Erythroblast (primary cell): ENCODE measurements around the gene NOL4L.

Source experiments
- DNase-seq, 2 experiments: peaks; one replicate each; lab custom pipeline; 2025; lab: John Stamatoyannopoulos, UW
- GATA1 ChIP-seq: IDR thresholded peaks from 2 replicates; pipeline ENCODE4 v1.6.1; 2011; ENCODE audit warnings: low read depth, mild to moderate bottlenecking, control low read depth, low read length, moderate library complexity
- POLR2A ChIP-seq: IDR thresholded peaks from 2 replicates; pipeline ENCODE4 v1.6.1; 2011; ENCODE audit warnings: mild to moderate bottlenecking, low read length

NOL4L gene

DNA sequence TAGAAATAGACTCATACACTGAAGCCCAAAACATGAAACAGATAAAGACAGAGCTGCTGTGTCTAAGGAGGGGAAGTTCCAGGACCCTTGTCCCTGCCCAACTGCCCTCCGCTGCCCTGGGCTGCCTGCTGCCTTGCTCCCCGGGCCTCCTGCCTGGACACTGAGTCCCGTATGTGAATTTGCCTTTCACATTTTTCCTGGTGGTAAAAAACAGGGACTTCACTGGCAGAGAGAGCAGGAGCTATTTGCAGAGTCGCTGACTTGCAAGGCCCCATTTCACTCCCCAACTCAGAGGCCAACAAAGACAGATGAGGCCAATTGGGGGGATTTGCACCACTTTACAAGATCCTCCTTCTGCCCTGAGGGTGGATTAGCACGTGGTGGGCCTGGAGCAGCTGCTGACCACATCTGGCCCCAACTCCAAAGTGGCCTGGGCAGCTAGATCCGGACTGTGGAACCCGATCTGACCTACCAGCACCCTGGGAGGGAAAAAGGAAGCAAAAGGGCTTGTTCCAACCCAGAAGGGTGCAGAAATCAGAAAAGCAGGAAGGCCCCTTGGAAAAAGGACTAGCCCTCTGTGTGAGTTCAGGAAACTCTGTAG is 61.4 kb downstream of the NOL4L start:
- TF ChIP-seq GATA1, result no peak
- no peak for TF ChIP-seq POLR2A
- no peak for DNase-seq

DNA sequence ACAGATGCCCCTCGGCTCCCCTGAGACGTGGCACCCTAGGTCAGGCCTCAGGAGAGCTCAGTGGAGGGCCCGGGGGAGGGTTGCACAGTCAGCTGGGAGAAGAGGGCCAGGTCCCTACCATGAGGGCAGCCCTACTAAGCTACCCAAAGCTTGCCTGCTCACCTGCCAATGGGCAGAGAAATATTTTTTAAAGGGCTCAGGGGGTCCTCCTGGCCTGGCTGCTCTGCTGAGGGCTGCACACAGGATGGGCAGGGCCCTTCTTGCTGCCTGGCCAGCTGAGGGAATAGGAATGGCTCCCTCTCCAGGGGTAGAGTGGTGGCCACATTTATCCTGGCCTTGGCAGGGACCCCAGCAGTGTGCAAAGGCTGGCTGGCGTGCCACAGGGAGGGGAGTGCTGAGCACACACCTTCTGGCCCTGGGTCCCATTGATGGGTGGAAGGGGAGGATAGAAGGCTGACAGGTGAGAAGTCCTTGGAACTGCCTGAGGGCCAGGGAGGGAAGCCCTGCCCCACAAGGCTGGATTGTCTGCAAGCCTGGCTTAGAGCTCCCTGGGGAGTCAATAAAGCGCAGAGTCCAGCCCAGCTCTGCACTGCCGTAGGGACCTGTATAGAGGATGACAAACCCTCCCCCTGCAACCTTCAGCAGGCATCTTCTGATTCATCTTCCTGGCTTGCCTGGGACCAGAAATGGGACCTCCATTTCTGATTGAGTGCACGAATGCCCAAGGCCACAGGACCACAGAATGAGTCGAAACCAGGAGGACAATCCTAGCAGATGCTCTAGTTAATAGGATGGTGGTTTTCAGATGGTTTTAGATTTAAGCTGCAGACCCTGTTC is 62.1 kb downstream of the NOL4L start:
- no peak for DNase-seq
- TF ChIP-seq GATA1, result no peak
- no peak for TF ChIP-seq POLR2A

DNA sequence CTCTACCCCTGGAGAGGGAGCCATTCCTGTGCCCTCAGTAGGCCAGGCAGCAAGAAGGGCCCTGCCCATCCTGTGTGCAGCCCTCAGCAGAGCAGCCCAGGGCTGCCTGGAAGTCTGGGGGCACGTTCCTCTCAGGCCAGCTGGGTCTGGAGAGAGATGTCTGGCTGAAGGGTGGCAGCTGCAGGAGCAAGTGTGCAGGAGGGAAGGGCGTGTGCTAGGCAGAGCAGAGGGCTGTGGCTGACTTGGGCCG is 62.7 kb downstream of the NOL4L start:
- DNase-seq, result no peak
- TF ChIP-seq GATA1, result no peak
- no peak for TF ChIP-seq POLR2A

DNA sequence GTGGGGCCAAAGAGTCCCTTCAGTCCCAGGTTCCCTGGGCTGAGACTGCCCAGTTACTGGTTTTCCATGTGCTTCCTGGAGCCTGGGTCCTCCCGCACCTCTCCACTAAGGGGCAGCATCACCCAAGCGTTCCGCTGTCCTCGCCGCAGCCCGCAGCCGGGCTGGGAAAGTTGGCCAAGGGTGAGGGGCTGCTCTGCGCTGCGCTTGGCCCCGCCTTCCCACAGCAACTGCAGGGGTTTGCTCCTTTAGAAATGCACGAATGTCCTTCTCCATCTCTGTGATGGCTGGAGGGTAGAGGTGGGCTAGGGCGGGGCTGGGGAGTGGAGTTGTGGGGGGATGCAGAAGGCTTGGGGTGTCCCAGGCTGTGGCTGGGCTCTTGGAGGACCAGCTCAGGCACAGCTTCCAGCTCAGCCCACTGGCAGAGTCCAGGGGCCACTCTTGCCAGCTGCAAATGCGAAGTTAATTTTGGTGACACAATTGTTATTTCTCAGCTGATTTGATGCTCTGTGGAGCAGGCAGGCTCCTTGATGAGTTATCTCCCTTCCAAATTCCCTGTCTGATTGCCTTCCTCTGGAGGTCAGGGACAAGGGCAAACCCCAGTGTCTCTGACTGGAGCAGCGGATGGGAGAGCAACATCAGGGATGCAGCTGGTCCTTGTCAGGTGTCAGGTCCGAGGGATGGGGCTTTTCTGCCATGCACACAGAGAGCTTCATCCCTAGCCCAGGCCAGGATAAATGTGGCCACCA is 63.2 kb downstream of the NOL4L start:
- TF ChIP-seq GATA1, result no peak
- TF ChIP-seq POLR2A, result no peak
- DNase-seq, result peak; percentile 62 to 77

DNA sequence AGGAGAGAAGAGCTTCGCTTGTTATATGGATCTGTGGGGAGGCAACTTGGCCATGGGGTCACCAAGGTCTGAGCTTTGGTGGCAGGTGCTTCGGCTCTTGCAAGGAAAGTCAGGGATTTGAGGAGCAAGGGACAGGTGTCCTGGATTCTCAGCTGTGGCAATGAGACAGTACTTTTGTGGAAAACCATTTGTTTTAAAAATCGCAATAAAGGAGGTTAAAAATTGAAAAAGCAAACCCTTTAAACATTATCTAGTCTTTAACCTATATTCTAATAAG is 64.3 kb downstream of the NOL4L start:
- TF ChIP-seq POLR2A (no peak), GATA1 (no peak)
- no peak for DNase-seq

DNA sequence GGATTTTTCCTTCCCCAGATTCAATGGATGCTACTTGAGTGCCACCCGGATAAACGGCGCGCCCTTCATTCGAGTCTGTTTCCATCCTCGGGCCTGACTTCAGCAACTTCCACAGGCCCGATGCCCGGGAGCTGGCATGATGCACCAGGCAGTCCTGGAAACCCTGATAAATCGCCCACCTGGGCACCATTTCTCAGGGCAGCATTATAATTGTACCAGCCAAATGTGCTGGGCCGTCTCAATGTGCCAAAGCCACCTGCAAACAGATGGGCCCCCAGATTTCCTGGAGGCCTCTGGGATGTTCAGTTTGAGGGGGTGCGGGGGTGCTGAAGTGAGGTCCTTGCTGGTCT is 65.8 kb downstream of the NOL4L start:
- no peak for TF ChIP-seq GATA1
- no peak for TF ChIP-seq POLR2A
- no peak for DNase-seq

DNA sequence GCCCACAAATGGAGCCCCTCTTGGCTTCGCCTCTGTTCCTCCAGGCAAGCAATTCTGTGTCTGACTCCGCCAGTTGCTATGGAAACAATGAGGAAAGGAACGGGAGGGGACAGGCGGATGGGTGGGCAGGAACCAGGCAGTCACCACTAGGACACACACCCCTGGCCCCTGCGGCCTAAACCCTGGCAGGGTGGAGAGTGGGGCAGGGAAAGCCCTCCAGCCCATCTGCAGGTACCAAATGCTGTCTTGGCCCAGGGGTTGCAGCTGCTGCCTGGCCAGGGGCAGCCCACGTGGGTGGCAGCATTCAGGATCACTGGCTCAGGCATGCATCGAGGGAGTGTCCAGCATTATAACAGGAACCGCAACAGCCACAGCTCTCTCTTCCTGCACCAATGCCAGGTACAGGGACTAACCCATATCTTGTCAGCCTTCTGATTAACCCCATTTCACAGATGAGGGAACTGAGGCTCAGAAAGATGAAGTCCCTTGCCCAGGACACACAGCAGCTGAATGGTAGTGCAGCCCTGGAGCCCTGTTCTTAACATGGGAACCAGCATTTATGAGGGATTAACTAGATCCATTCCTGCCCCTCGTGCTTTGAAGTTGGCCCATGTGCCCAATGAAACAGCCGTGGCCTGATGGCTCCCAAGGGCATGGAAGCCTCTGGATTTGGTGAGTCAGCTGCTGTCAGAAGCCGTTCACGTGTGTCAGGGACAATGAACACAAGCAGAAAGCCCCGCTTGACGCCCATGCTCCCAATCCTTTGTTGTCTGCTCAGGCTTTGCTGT is 66.3 kb downstream of the NOL4L start:
- TF ChIP-seq POLR2A (no peak), GATA1 (no peak)
- DNase-seq, result no peak

DNA sequence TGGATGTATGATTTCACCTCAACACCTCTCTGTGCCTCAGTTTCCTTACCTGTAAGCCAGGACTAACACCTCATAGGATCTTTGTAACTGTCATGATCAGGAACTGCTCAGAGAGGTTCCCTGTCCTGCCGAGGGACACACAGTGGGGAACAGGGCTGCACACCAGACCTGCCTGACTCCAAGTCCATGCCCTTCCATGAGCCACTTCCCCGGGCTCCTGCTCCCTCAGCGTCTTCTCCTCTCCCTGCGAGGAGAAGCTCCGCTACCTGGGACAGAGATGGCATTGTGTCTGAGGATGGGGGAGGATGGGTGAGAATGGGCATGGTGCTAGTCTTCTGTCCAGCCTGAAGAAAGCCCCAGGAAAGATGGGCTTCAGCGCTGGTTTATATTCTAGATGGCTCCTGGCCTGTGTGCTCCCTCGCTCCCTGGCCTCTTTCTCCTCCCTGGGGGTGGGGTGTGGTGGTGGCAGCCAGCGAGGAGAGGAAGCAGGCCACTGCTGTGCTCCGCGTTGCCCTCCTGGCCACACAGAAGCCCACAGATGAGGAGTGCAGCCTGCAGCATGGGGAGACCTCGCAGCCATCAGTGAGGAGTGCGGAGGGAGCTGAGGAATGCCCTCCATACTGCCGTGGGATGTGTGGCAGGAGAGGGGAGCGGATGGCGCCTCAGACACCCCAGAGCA is 67.1 kb downstream of the NOL4L start:
- no peak for DNase-seq
- TF ChIP-seq POLR2A, result no peak
- no peak for TF ChIP-seq GATA1

DNA sequence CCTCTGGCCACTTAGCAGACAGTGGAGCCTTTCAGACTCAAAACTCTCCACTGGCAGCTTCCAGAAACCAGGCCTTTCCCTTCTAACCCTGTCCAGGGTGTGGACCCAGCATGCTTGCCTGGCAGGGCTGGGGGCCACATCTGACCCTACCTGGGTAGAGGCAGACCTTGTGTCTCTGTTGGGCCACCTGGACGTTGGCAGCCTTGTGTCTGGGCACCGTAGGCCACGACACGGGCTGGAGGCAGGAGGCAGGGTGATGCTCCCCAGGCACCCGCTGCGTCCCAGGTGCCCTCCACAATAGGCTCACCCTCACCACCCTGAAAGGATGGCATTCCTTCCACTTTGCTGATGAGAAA is 67.6 kb downstream of the NOL4L start:
- no peak for TF ChIP-seq POLR2A
- TF ChIP-seq GATA1, result no peak
- DNase-seq, result no peak

DNA sequence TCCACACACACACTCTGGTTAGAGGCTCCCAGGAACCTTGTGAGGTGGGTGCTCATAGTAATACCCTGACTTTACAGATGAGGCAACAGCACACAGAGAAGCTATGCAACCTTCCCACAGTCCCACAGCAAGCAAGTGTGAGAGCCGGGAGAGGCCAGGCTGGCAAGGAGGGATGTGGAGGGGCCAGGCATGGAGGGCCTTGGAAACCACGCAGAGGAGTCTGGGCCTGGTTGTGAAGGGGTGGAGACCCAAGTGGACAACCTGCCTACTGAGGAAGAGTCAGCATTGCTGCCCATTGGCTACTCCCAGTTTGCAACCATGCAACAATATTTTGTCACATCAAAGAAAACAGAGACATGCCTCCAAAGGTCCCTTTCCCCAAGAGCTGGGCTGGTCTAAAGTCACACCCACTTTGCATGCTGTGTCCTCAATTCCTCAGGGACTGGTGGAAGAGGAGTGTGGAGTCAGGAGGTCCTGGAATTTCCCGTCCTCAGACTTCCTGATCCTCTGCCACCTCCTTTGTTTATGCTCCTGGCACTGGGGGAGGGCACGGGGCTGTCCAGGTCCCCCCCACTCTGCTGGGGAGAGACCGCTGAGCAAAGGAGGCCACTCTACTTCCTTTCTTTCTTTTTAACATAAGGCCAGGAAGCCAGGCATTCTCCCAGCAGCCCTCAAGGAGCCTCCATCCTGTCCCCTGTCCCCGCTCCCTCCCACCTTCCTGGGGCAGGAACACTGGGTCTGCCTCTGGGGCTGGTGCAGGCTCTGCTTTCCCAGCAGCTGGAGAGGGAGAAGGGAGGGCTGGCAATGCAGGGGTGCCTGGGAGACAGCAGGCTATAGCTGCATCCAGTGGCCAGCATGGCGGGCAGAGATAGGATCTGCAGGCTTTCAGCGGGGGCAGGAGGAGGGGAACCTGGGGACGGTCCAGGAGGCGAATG is 68.3 kb downstream of the NOL4L start:
- no peak for TF ChIP-seq POLR2A
- no peak for TF ChIP-seq GATA1
- no peak for DNase-seq

DNA sequence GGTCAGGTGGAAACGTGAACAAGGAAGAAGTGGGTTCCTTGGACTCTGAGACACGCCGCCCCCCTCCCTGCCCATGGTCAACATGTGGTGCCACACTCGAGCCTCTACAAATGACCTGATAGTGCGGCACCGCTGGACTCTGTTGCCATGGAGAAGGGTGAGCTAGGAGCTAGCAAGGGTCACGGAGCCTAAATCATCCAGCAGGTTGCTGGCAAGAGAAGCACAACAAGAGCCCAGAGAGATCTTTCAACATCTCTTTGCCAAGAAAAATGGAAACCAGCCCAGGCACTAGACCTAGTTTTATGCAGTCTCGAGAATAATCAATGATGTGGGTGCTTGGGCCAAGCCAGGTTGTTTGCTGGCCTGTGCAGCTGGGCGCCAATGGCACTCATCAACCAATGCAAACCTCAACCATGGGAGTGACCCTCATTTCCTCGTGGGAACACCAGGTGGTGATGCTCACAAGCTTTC is 69.5 kb downstream of the NOL4L start:
- DNase-seq, result no peak
- TF ChIP-seq GATA1 (no peak), POLR2A (no peak)

DNA sequence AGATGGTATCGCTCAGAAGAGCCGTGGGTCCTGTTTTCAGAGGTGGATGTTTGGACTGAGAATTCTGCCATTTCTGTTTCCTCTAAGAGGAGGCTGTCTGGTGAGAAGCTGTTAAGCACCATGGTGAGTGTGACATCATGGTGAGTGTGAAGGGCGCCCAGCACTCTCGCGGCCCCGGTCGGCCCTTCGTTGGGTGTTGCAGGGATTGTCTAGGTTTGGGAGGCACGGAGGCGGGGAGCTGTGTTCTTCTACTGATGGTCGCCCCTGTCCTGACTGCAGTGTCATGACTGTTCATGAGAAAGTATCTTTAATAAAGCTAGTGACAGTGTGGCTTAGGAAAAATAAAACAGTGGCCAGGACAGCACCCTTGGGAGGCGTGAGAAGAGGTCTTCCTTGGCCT is 70.4 kb downstream of the NOL4L start:
- DNase-seq, result no peak
- TF ChIP-seq GATA1 (no peak), POLR2A (no peak)
